IMR-90 (cell line): ENCODE measurements around the gene STK33. TPM values are rescaled to one million over a fixed set of nuclear protein-coding genes. Genes with fewer than 3 reads are reported as not detected.

Experiments
- ATAC-seq: fragments of 200-7000 bp; cut with Tn5 transposase; 2 replicates; pipeline ENCODE4 v1.9.1; 2020; ENCODE audit warnings: low read depth, mild to moderate bottlenecking, moderate library complexity
- BruUV-seq: library from RNA; stranded (reverse); fragments of 400-500 nt; replicated peaks from 2 replicates; lab custom pipeline; 2021; lab: Mats Ljungman, UMichigan
- CTCF ChIA-PET: fragments of 300-600 bp; formaldehyde crosslinking; extraction: SDS; loops from one replicate; lab custom pipeline; 2021; ENCODE audit warnings: antibody characterized with exemption; lab: Yijun Ruan, JAX
- POLR2A ChIA-PET: fragments of 300-600 bp; sonication (Branson Sonifier 250); formaldehyde crosslinking; loops from one replicate; lab custom pipeline; 2022; ENCODE audit warnings: antibody characterized with exemption; ENCODE audit not compliant: unreplicated experiment; lab: Charles Lee
- DNase-seq: peaks from one replicate; pipeline ENCODE4 v3.0.0; 2013
- H2AFZ ChIP-seq: replicated peaks from 2 replicates; pipeline ENCODE3; 2013; ENCODE audit warnings: low read length, mild to moderate bottlenecking; ENCODE audit not compliant: poor library complexity
- H2AK5ac ChIP-seq: 2 replicates; pipeline ENCODE4 v1.6.1; 2013; ENCODE audit warnings: low read depth, low read length, inconsistent platforms
- H2AK9ac ChIP-seq: replicated peaks from 2 replicates; pipeline ENCODE3; 2013; ENCODE audit warnings: mild to moderate bottlenecking, low read depth, low read length, moderate library complexity; ENCODE audit not compliant: poor library complexity
- H2BK120ac ChIP-seq: 2 replicates; pipeline ENCODE4 v1.6.1; 2013; ENCODE audit warnings: low read depth, low read length, inconsistent platforms
- H2BK15ac ChIP-seq: 3 replicates; pipeline ENCODE4 v1.6.1; 2013; ENCODE audit warnings: low read depth, low read length, inconsistent platforms
- H2BK20ac ChIP-seq: 2 replicates; pipeline ENCODE4 v1.6.1; 2013; ENCODE audit warnings: low read depth, mild to moderate bottlenecking, inconsistent platforms, low read length, moderate library complexity
- H2BK5ac ChIP-seq: 2 replicates; pipeline ENCODE4 v1.6.1; 2013; ENCODE audit warnings: mild to moderate bottlenecking, low read depth, low read length, inconsistent platforms; ENCODE audit not compliant: poor library complexity, severe bottlenecking
- H3K14ac ChIP-seq: replicated peaks from 2 replicates; pipeline ENCODE4 v1.6.1; 2013; ENCODE audit warnings: low read depth, low read length, inconsistent platforms
- H3K18ac ChIP-seq: 2 replicates; pipeline ENCODE4 v1.6.1; 2013; ENCODE audit warnings: low read depth, low read length, control low read depth
- H3K23ac ChIP-seq: 2 replicates; pipeline ENCODE4 v1.6.1; 2013; ENCODE audit warnings: low read depth, low read length, inconsistent platforms
- H3K27ac ChIP-seq: 2 replicates; pipeline ENCODE4 v1.5.1; 2013; ENCODE audit warnings: mild to moderate bottlenecking, control low read depth, low read length; ENCODE audit not compliant: insufficient read depth
- H3K27me3 ChIP-seq: 2 replicates; pipeline ENCODE4 v1.6.1; 2013; ENCODE audit warnings: low read length; ENCODE audit not compliant: control insufficient read depth, insufficient read depth
- H3K36me3 ChIP-seq: 2 replicates; pipeline ENCODE4 v1.6.1; 2013; ENCODE audit warnings: low read length, mixed read lengths; ENCODE audit not compliant: control insufficient read depth, insufficient read depth
- H3K4ac ChIP-seq: 2 replicates; pipeline ENCODE4 v1.6.1; 2013; ENCODE audit warnings: low read depth, low read length, inconsistent platforms
- H3K4me1 ChIP-seq: 2 replicates; pipeline ENCODE4 v1.6.1; 2013; ENCODE audit warnings: low read length, mixed read lengths; ENCODE audit not compliant: control insufficient read depth, insufficient read depth
- H3K4me2 ChIP-seq: 2 replicates; pipeline ENCODE4 v1.6.1; 2013; ENCODE audit warnings: low read depth, mild to moderate bottlenecking, control low read depth, low read length, moderate library complexity
- H3K4me3 ChIP-seq: 2 replicates; pipeline ENCODE4 v1.5.1; 2013; ENCODE audit warnings: low read depth, mild to moderate bottlenecking, control low read depth, low read length, moderate library complexity; ENCODE audit not compliant: insufficient read depth
- H3K56ac ChIP-seq: 2 replicates; pipeline ENCODE4 v1.6.1; 2013; ENCODE audit warnings: low read length, inconsistent platforms; ENCODE audit not compliant: insufficient read depth; ENCODE audit errors: extremely low read depth
- H3K79me1 ChIP-seq, 2 experiments: 2 replicates each; pipeline ENCODE4 v1.6.1; 2013; ENCODE audit warnings: low read length in 2 of 2, inconsistent platforms in 1 of 2, low read depth in 1 of 2
- H3K9ac ChIP-seq: 2 replicates; pipeline ENCODE4 v1.6.1; 2013; ENCODE audit warnings: low read depth, low read length, control low read depth
- H3K9me1 ChIP-seq: 2 replicates; pipeline ENCODE4 v1.6.1; 2013; ENCODE audit warnings: low read length, inconsistent platforms; ENCODE audit not compliant: insufficient read depth
- H3K9me3 ChIP-seq: 2 replicates; pipeline ENCODE4 v1.6.1; 2013; ENCODE audit warnings: low read length; ENCODE audit not compliant: control insufficient read depth, insufficient read depth
- H4K20me1 ChIP-seq: 2 replicates; pipeline ENCODE4 v1.6.1; 2013; ENCODE audit warnings: low read length, inconsistent platforms; ENCODE audit not compliant: insufficient read depth
- H4K5ac ChIP-seq: 2 replicates; pipeline ENCODE4 v1.6.1; 2013; ENCODE audit warnings: mild to moderate bottlenecking, low read depth, low read length, control low read depth
- H4K8ac ChIP-seq, 2 experiments: 2 replicates each; pipeline ENCODE4 v1.6.1; 2013; ENCODE audit warnings: low read depth in 2 of 2, low read length in 2 of 2, control low read depth in 1 of 2, inconsistent platforms in 1 of 2
- H4K91ac ChIP-seq: 2 replicates; pipeline ENCODE4 v1.6.1; 2013; ENCODE audit warnings: low read depth, low read length, inconsistent platforms; ENCODE audit not compliant: insufficient read depth
- CEBPB ChIP-seq: IDR thresholded peaks from 2 replicates; pipeline ENCODE4 v1.6.1; 2012; ENCODE audit warnings: low read depth, low read length, improper control_type of control experiment
- CTCF ChIP-seq: conservative IDR thresholded peaks from 2 replicates; pipeline ENCODE4 v1.5.1; 2012; ENCODE audit warnings: mild to moderate bottlenecking, low read depth, low read length, improper control_type of control experiment
- MAZ ChIP-seq: IDR thresholded peaks from 2 replicates; pipeline ENCODE4 v1.6.1; 2012; ENCODE audit warnings: low read depth, mild to moderate bottlenecking, low read length, improper control_type of control experiment, moderate library complexity, borderline replicate concordance
- MXI1 ChIP-seq: IDR thresholded peaks from 2 replicates; pipeline ENCODE4 v1.6.1; 2012; ENCODE audit warnings: low read depth, mild to moderate bottlenecking, low read length, moderate library complexity, borderline replicate concordance
- NFE2L2 ChIP-seq: fragments of 150-350 bp; IDR thresholded peaks from 2 replicates; pipeline ENCODE4 v1.6.1; 2016; ENCODE audit warnings: low read depth, mild to moderate bottlenecking, low read length
- POLR2A ChIP-seq: IDR thresholded peaks from 2 replicates; pipeline ENCODE4 v1.6.1; 2012; ENCODE audit warnings: mild to moderate bottlenecking, low read depth, low read length
- RAD21 ChIP-seq: IDR thresholded peaks from 2 replicates; pipeline ENCODE4 v1.6.1; 2012; ENCODE audit warnings: low read length, improper control_type of control experiment
- RCOR1 ChIP-seq: IDR thresholded peaks from 2 replicates; pipeline ENCODE4 v1.6.1; 2012; ENCODE audit warnings: mild to moderate bottlenecking, low read length, improper control_type of control experiment; ENCODE audit not compliant: insufficient replicate concordance
- RFX5 ChIP-seq: IDR thresholded peaks from 2 replicates; pipeline ENCODE4 v1.8.0; 2012; ENCODE audit warnings: low read depth, mild to moderate bottlenecking, low read length, moderate library complexity
- SMC3 ChIP-seq: fragments of 150-350 bp; IDR thresholded peaks from 2 replicates; pipeline ENCODE4 v1.6.1; 2016; ENCODE audit warnings: low read depth, mild to moderate bottlenecking, antibody characterized with exemption, low read length, moderate library complexity
- USF2 ChIP-seq: fragments of 150-350 bp; IDR thresholded peaks from 2 replicates; pipeline ENCODE4 v1.6.1; 2017; ENCODE audit warnings: mild to moderate bottlenecking, antibody characterized with exemption, low read length, low read depth
- WGBS, 2 experiments: methylation state at CpG; one replicate each; pipeline versions ENCODE4 v1.1.5 to v1.1.7; 2013; ENCODE audit warnings: missing lambda C conversion rate in 2 of 2; ENCODE audit not compliant: insufficient read length in 1 of 2; ENCODE audit errors: extremely low coverage in 2 of 2; 5-methylcytosine and 5-hydroxymethylcytosine counted together
- dilution Hi-C: fragments of 300-500 bp; cut with HindIII; formaldehyde crosslinking; loops from one replicate; pipeline ENCODE4 v1.14.3; 2018; ENCODE audit warnings: low sequenced_read_pairs; ENCODE audit not compliant: unreplicated experiment
- in situ Hi-C: fragments of 300-500 bp; cut with MboI; formaldehyde crosslinking; loops from 3 replicates; pipeline ENCODE4 v1.14.3; 2019; ENCODE audit warnings: low sequenced_read_pairs, inconsistent platforms, mixed read lengths
- intact Hi-C: fragments of 100-400 bp; cut with micrococcal nuclease; formaldehyde crosslinking; loops from 2 replicates; pipeline ENCODE4 v1.10.0; 2022
- polyA plus RNA-seq, 3 experiments: library from polyadenylated mRNA; depleted of rRNA; stranded (reverse); fragments of >200 nt; gene quantifications; 2 replicates each; pipeline ENCODE4 v1.2.3, GENCODE V29; 2012; ENCODE audit warnings: low replicate concordance in 1 of 3
- total RNA-seq: library from RNA; depleted of rRNA; stranded (reverse); fragments of >200 nt; gene quantifications from 2 replicates; pipeline ENCODE4 v1.2.3, GENCODE V29; 2012

Gene STK33
- total and polyA plus RNA-seq, 2 of the 4 experiments (the other 2 are of a cell fraction), result 2.3 to 2.6 TPM

- no peak overlapping the region for H3K27ac ChIP-seq
- no peak overlapping the region for H2BK20ac ChIP-seq
- no peaks in the 10 kb centered on the region for H3K9me3 ChIP-seq
- no TSS peak for BruUV-seq
- no peak overlapping the region for H3K4ac ChIP-seq
- H3K9me1 ChIP-seq, result no peaks in the 10 kb centered on the region
- no peak for TF ChIP-seq RCOR1
- TF ChIP-seq NFE2L2, result no peak
- TF ChIP-seq POLR2A, result no peak
- TF ChIP-seq USF2, result no peak
- TF ChIP-seq RAD21, result no peak
- TF ChIP-seq MAZ, result no peak
- no peak for TF ChIP-seq SMC3
- no peak for TF ChIP-seq CTCF
- TF ChIP-seq RFX5, result no peak
- no peak for TF ChIP-seq CEBPB
- no peak for TF ChIP-seq MXI1
- no peaks in the 10 kb centered on the region for H4K20me1 ChIP-seq
- DNase-seq (no peak), ATAC-seq (no peak)
- peaks cover 13% of the 10 kb centered on the region for H3K27me3 ChIP-seq
- no peak overlapping the region for H4K91ac ChIP-seq
- dilution Hi-C loops, result no loop called here
- no peak overlapping the region for H2AFZ ChIP-seq
- in situ Hi-C loops, result no loop called here
- no peak overlapping the region for H3K18ac ChIP-seq
- H2AK5ac ChIP-seq, result no peak overlapping the region
- H3K36me3 ChIP-seq, result no peaks in the 10 kb centered on the region
- no peak overlapping the region for H2AK9ac ChIP-seq
- H2BK15ac ChIP-seq, result no peak overlapping the region
- H3K14ac ChIP-seq, result no peak overlapping the region
- H4K8ac ChIP-seq, result no peak overlapping the region
- H2BK120ac ChIP-seq, result no peak overlapping the region
- WGBS, 2 experiments, result no CpG with 5 or more reads among the region's 11 CpGs
- no peak overlapping the region for H2BK5ac ChIP-seq
- H3K4me2 ChIP-seq, result no peak overlapping the region
- H3K56ac ChIP-seq, result no peak overlapping the region
- H3K4me1 ChIP-seq, result no peaks in the 10 kb centered on the region
- H3K4me3 ChIP-seq, result no peak overlapping the region
- no peaks in the 10 kb centered on the region for H3K79me1 ChIP-seq
- intact Hi-C loops, result no loop called here
- H3K23ac ChIP-seq, result no peak overlapping the region
- CTCF ChIA-PET, result no interaction called here
- H3K9ac ChIP-seq, result no peak overlapping the region
- H4K5ac ChIP-seq, result no peak overlapping the region
- POLR2A ChIA-PET, result no interaction called here
Observed at GRCh38 chr11:8345179-8345578, 248.8 kb downstream of the STK33 start.
